A549 (cell line): ENCODE results near the gene SLC25A10. TPM values are rescaled to one million over a fixed set of nuclear protein-coding genes. Genes with fewer than 3 reads are reported as not detected.
A peak's percentile ranks its signal among the peaks of the same experiment; 100 is the strongest.

Experiments
- ATAC-seq, 2 experiments: fragments of 200-7000 bp in 1 of 2; fragments of >200 bp in 1 of 2; cut with Nextera tagmentation in 1 of 2; cut with Tn5 transposase in 1 of 2; 3 replicates each; pipeline versions ENCODE4 v1.8.0 to v1.9.1; 2018 to 2020; ENCODE audit warnings: mild to moderate bottlenecking in 1 of 2, moderate library complexity in 1 of 2
- CTCF ChIA-PET: fragments of 300-600 bp; sonication (Branson Sonifier 250); formaldehyde crosslinking; extraction: SDS; loops from one replicate; lab custom pipeline; 2021; ENCODE audit warnings: antibody characterized with exemption, inconsistent platforms; lab: Yijun Ruan, JAX
- POLR2A ChIA-PET: fragments of 350-600 bp; formaldehyde crosslinking; extraction: SDS; loops from one replicate; lab custom pipeline; 2021; ENCODE audit warnings: antibody characterized with exemption, inconsistent platforms; lab: Yijun Ruan, JAX
- DNase-seq, 2 experiments: peaks; one replicate each; pipeline versions ENCODE4 v3.0.0 to v3.0.0-alpha.2; 2011 to 2016; ENCODE audit warnings: low read depth in 1 of 2, low spot score in 1 of 2
- FAIRE-seq: peaks from 2 replicates; lab custom pipeline; 2011; peaks lifted over from hg19 to GRCh38; lab: Jason Lieb, UNC
- H3K27ac ChIP-seq, 2 experiments: fragments of >200 bp; sonication (Bioruptor Twin); formaldehyde crosslinking; 3 replicates each; pipeline ENCODE4 v1.5.1; 2016 to 2017
- H3K4me1 ChIP-seq: fragments of >200 bp; sonication (Bioruptor Twin); formaldehyde crosslinking; 3 replicates; pipeline ENCODE4 v1.6.1; 2016
- H3K4me2 ChIP-seq: fragments of >200 bp; sonication (Bioruptor Twin); formaldehyde crosslinking; 3 replicates; pipeline ENCODE4 v1.6.1; 2016
- H3K4me3 ChIP-seq: fragments of >200 bp; sonication (Bioruptor Twin); formaldehyde crosslinking; 3 replicates; pipeline ENCODE4 v1.5.1; 2016
- H3K9me3 ChIP-seq: fragments of >200 bp; sonication (Bioruptor Twin); formaldehyde crosslinking; 3 replicates; pipeline ENCODE4 v1.6.1; 2016
- CBX8 ChIP-seq: fragments of 200-600 bp; sonication (generic); IDR thresholded peaks from 2 replicates; pipeline ENCODE4 v1.6.1; 2016
- CEBPB ChIP-seq, 2 experiments: fragments of >200 bp in 1 of 2; sonication (Bioruptor Twin) in 1 of 2; formaldehyde crosslinking in 1 of 2; IDR thresholded peaks; 2 replicates each; pipeline ENCODE4 v1.6.1; 2012 to 2016
- CHD2 ChIP-seq: fragments of 150-350 bp; IDR thresholded peaks from 2 replicates; pipeline ENCODE4 v1.6.1; 2014; ENCODE audit warnings: low read length; ENCODE audit not compliant: partially characterized antibody
- EHMT2 ChIP-seq: fragments of 200-600 bp; sonication (generic); IDR thresholded peaks from 2 replicates; pipeline ENCODE4 v1.6.1; 2016; ENCODE audit warnings: antibody characterized with exemption, low read depth, mild to moderate bottlenecking, moderate library complexity
- FOSL2 ChIP-seq, 2 experiments: fragments of 450-650 bp in 1 of 2; fragments of >200 bp in 1 of 2; sonication (Bioruptor Twin) in 1 of 2; formaldehyde crosslinking; IDR thresholded peaks; 2 replicates each; pipeline versions ENCODE4 v1.5.0 to v1.6.1; 2016 to 2020; ENCODE audit warnings: mild to moderate bottlenecking in 1 of 2, moderate library complexity in 1 of 2
- HEYL ChIP-seq: fragments of 250-450 bp; sonication (Bioruptor Pico); IDR thresholded peaks from 2 replicates; pipeline ENCODE4 v1.8.0; 2021; ENCODE audit warnings: mild to moderate bottlenecking, moderate library complexity
- KDM1A ChIP-seq: fragments of 200-600 bp; sonication (generic); IDR thresholded peaks from 2 replicates; pipeline ENCODE4 v1.6.1; 2016; ENCODE audit warnings: low read depth, mild to moderate bottlenecking
- MAZ ChIP-seq: fragments of 150-350 bp; IDR thresholded peaks from 2 replicates; pipeline ENCODE4 v1.6.1; 2014; ENCODE audit warnings: antibody characterized with exemption, low read depth, low read length, borderline replicate concordance
- MYC ChIP-seq: IDR thresholded peaks from 2 replicates; pipeline ENCODE4 v1.6.1; 2012; ENCODE audit warnings: mild to moderate bottlenecking, inconsistent platforms, low read length, improper control_type of control experiment, borderline replicate concordance
- POLR2AphosphoS2 ChIP-seq: conservative IDR thresholded peaks from 2 replicates; pipeline ENCODE4 v1.6.1; 2012; ENCODE audit warnings: low read length, improper control_type of control experiment, inconsistent platforms
- RNF2 ChIP-seq: fragments of 200-600 bp; sonication (generic); IDR thresholded peaks from 2 replicates; pipeline ENCODE4 v1.6.1; 2016; ENCODE audit warnings: low read depth, mild to moderate bottlenecking, antibody characterized with exemption, moderate library complexity, borderline replicate concordance
- SREBF2 ChIP-seq: fragments of 450-650 bp; IDR thresholded peaks from 2 replicates; pipeline ENCODE4 v1.6.1; 2014; ENCODE audit warnings: mild to moderate bottlenecking, moderate library complexity
- ZC3H11A ChIP-seq: fragments of 450-650 bp; IDR thresholded peaks from 2 replicates; pipeline ENCODE4 v1.6.1; 2014; ENCODE audit warnings: antibody characterized with exemption, mild to moderate bottlenecking
- ZFP36 ChIP-seq: fragments of 450-650 bp; IDR thresholded peaks from 2 replicates; pipeline ENCODE4 v1.6.1; 2014; ENCODE audit warnings: borderline replicate concordance; ENCODE audit not compliant: partially characterized antibody
- ZNF302 ChIP-seq: fragments of 250-450 bp; sonication (Bioruptor Pico); IDR thresholded peaks from 2 replicates; pipeline ENCODE4 v1.9.0; 2021; ENCODE audit warnings: inconsistent platforms, mild to moderate bottlenecking, moderate library complexity
- WGBS: methylation state at CpG from one replicate; pipeline ENCODE4 v1.1.6; 2017; ENCODE audit errors: missing lambda C conversion rate; 5-methylcytosine and 5-hydroxymethylcytosine counted together
- polyA plus RNA-seq, 4 experiments: library from polyadenylated mRNA; depleted of rRNA in 3 of 4; stranded (reverse); fragments of >200 nt; fragmentation: RNase III in 1 of 4; extraction: RNeasy Plus Mini Kit Qiagen cat#74134 plus additional on column Dnase treatment in 1 of 4; gene quantifications; 2 replicates in 3 of 4; 3 replicates in 1 of 4; pipeline ENCODE4 v1.2.3, GENCODE V29; 2011 to 2017
- TF ChIP-seq, protein P1 (sequence below): fragments of >200 bp; sonication (Bioruptor Twin); formaldehyde crosslinking; IDR thresholded peaks from 3 replicates; pipeline ENCODE4 v1.6.1; 2016
- TF ChIP-seq, protein P2 (sequence below): fragments of >200 bp; sonication (Bioruptor Twin); formaldehyde crosslinking; IDR thresholded peaks from 2 replicates; pipeline ENCODE4 v1.6.1; 2016
- TF ChIP-seq, protein P3 (sequence below): IDR thresholded peaks from 2 replicates; pipeline ENCODE4 v1.6.1; 2012
- TF ChIP-seq, protein P4 (sequence below): fragments of 250-450 bp; sonication (Bioruptor Pico); IDR thresholded peaks from 2 replicates; pipeline ENCODE4 v1.5.0; 2020; ENCODE audit warnings: low read depth, mild to moderate bottlenecking, moderate library complexity
- TF ChIP-seq, protein P5 (sequence below): fragments of 200-600 bp; sonication (generic); IDR thresholded peaks from 2 replicates; pipeline ENCODE4 v1.6.1; 2016; ENCODE audit warnings: antibody characterized with exemption, mild to moderate bottlenecking, moderate library complexity

Gene SLC25A10
- polyA plus RNA-seq, 2 of the 4 experiments (the other 2 are of a cell fraction), result 20.0 to 47.0 TPM

DNA sequence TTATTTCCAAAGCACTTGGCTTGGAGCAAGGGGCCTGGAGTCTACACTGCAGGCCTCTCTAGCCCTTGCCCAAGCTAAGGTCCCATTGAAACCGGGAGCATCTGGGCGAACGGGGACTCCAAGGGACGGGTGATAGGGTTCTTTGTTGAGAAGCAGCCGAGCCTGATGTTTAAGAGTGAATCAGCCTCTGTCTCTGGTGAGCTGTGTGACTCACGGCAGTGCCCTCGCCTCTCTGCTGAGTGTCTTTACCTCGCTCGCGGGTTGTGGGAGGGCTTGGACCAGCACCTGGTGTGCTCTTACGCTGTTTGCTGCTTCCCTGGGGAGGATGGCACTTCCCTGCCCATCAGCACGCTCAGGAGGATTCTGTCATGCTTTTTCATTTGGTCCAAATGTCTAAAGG lies 27.0 kb upstream of the SLC25A10 start:
- WGBS, result 39% methylated on average over 12 of the region's 12 CpGs
- Histone ChIP-seq H3K4me2 (peak overlapping the region; percentile 83), H3K4me1 (peaks cover 25% of the 10 kb centered on the region), H3K4me3 (peak overlapping the region; percentile 86), H3K9me3 (no peaks in the 10 kb centered on the region), H3K27ac (peak overlapping the region; percentile 90 to 93; a peak in 5 of 6 replicates)
- ChIA-PET CTCF (interaction anchor here (0.7 to 8.1 kb wide), 7 partner anchors 9 to 432 kb away, joined by 3 to 54 read pairs (median 4); partner anchors contain the start of gene MRPL12), POLR2A (interaction anchor here (3.8 kb wide), 1 partner anchor 17 kb away, joined by 42 read pairs; the partner anchor contains the start of gene MRPL12)
- FAIRE-seq, result no peak
- peak in 1 of 2 experiments; percentile 76 for DNase-seq
- peak in 1 of 2 experiments; percentile 2; a peak in 1 of 6 replicates for ATAC-seq
- no peak for TF ChIP-seq POLR2AphosphoS2
- no peak for TF ChIP-seq FOSL2 (IDR thresholded peaks at IDR 0.05)
- peak; percentile 35; the same call in 1 of the 2 replicates for TF ChIP-seq FOSL2 (CRISPR knock-in tag; IDR thresholded peaks at IDR 0.05)
- TF ChIP-seq, all 56 proteins: peak for 1

DNA sequence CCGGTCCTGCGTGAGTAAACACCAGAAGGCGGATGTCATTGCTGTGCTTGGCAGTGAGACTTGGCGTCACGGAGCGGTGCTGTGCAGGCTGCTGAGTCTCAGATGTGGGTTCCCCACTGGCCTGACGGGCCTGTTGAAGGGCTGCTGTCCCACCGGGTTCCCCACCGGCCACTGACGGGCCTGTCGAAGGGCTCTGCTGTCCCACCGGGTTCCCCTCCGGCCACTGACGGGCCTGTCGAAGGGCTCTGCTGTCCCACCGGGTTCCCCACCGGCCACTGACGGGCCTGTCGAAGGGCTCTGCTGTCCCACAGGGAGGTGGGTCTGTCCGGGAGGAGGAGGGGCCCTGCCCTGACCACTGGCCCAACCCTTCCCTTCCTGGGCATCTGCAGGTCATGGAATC lies 25.5 kb upstream of the SLC25A10 start:
- no peak for TF ChIP-seq POLR2AphosphoS2
- TF ChIP-seq MYC, result no peak
- no peak for TF ChIP-seq CEBPB (IDR thresholded peaks at IDR 0.05)
- TF ChIP-seq, protein P1, sequence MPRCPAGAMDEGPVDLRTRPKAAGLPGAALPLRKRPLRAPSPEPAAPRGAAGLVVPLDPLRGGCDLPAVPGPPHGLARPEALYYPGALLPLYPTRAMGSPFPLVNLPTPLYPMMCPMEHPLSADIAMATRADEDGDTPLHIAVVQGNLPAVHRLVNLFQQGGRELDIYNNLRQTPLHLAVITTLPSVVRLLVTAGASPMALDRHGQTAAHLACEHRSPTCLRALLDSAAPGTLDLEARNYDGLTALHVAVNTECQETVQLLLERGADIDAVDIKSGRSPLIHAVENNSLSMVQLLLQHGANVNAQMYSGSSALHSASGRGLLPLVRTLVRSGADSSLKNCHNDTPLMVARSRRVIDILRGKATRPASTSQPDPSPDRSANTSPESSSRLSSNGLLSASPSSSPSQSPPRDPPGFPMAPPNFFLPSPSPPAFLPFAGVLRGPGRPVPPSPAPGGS, result no peak
- TF ChIP-seq, protein P2, sequence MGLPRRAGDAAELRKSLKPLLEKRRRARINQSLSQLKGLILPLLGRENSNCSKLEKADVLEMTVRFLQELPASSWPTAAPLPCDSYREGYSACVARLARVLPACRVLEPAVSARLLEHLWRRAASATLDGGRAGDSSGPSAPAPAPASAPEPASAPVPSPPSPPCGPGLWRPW, result no peak
- TF ChIP-seq CHD2, result no peak
- TF ChIP-seq KDM1A, result no peak
- ChIA-PET POLR2A (no interaction called here), CTCF (interaction anchor here (1.2 to 1.5 kb wide), 4 partner anchors 10 to 167 kb away, joined by 3 to 6 read pairs (median 5); no protein-coding TSS in a partner anchor)
- no peak for ATAC-seq
- Histone ChIP-seq H3K27ac (no peak overlapping the region), H3K4me2 (no peak overlapping the region), H3K9me3 (no peaks in the 10 kb centered on the region), H3K4me1 (peaks cover 23% of the 10 kb centered on the region), H3K4me3 (no peak overlapping the region)
- no peak for DNase-seq
- no peak for FAIRE-seq
- WGBS, result 94% methylated on average over 20 of the region's 20 CpGs

DNA sequence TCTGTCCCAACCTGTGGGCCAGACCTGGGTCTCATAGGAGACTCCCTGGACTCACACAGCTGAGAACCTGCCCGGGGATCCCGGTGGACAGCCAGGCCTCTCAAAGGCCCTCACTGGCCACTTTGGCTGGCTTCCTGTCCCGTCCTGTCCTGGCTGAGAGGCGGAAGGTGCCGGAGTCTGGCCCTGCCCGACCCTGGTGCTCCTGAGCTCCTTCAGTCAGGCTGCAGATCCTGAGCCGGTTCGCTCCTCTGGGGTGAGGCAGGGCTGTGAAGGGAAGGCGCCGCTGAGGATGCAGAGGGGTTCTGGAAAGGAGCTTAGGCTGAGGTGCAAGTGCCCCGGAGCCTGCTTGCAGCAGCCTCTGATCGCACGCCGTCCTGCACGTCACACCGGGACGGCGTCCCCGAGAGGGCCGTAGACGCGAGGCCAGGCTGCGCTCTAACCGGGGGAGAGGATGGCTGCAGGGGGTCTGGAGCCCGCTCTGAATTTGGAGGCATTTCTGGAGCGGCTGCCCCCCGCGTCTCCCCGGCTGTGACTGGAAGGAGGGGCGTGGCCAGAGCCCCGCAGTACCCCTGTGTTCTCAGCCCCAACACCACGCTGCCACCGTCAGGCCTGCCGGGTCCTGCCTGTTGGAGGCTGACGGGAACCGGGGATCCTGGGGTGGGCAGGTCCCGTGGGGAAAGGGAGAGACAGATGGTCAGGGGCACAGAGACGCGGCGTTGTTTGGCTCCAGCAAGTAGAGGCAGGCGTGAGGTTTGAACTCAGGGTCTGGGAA lies 24.1 kb upstream of the SLC25A10 start:
- ChIA-PET POLR2A (no interaction called here), CTCF (interaction anchor here (1.2 to 1.5 kb wide), 4 partner anchors 8 to 169 kb away, joined by 3 to 6 read pairs (median 5); no protein-coding TSS in a partner anchor)
- ATAC-seq (no peak), FAIRE-seq (no peak), DNase-seq (no peak)
- Histone ChIP-seq H3K27ac (no peak overlapping the region), H3K4me1 (peaks cover 11% of the 10 kb centered on the region), H3K4me2 (no peak overlapping the region), H3K4me3 (no peak overlapping the region), H3K9me3 (no peaks in the 10 kb centered on the region)
- TF ChIP-seq ZNF302 (CRISPR knock-in tag) (no peak), SREBF2 (no peak), ZFP36 (no peak), CBX8 (no peak), CHD2 (no peak), EHMT2 (no peak), MAZ (no peak), KDM1A (no peak), HEYL (CRISPR knock-in tag) (no peak), RNF2 (no peak), ZC3H11A (no peak)
- TF ChIP-seq, protein P3, sequence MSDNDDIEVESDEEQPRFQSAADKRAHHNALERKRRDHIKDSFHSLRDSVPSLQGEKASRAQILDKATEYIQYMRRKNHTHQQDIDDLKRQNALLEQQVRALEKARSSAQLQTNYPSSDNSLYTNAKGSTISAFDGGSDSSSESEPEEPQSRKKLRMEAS, result no peak
- TF ChIP-seq, protein P4, sequence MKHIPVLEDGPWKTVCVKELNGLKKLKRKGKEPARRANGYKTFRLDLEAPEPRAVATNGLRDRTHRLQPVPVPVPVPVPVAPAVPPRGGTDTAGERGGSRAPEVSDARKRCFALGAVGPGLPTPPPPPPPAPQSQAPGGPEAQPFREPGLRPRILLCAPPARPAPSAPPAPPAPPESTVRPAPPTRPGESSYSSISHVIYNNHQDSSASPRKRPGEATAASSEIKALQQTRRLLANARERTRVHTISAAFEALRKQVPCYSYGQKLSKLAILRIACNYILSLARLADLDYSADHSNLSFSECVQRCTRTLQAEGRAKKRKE (CRISPR knock-in tag), result no peak
- TF ChIP-seq, protein P2, result no peak
- TF ChIP-seq, protein P5, sequence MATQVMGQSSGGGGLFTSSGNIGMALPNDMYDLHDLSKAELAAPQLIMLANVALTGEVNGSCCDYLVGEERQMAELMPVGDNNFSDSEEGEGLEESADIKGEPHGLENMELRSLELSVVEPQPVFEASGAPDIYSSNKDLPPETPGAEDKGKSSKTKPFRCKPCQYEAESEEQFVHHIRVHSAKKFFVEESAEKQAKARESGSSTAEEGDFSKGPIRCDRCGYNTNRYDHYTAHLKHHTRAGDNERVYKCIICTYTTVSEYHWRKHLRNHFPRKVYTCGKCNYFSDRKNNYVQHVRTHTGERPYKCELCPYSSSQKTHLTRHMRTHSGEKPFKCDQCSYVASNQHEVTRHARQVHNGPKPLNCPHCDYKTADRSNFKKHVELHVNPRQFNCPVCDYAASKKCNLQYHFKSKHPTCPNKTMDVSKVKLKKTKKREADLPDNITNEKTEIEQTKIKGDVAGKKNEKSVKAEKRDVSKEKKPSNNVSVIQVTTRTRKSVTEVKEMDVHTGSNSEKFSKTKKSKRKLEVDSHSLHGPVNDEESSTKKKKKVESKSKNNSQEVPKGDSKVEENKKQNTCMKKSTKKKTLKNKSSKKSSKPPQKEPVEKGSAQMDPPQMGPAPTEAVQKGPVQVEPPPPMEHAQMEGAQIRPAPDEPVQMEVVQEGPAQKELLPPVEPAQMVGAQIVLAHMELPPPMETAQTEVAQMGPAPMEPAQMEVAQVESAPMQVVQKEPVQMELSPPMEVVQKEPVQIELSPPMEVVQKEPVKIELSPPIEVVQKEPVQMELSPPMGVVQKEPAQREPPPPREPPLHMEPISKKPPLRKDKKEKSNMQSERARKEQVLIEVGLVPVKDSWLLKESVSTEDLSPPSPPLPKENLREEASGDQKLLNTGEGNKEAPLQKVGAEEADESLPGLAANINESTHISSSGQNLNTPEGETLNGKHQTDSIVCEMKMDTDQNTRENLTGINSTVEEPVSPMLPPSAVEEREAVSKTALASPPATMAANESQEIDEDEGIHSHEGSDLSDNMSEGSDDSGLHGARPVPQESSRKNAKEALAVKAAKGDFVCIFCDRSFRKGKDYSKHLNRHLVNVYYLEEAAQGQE, result no peak
- TF ChIP-seq, protein P1, result no peak
- WGBS, result 90% methylated on average over 41 of the region's 41 CpGs
